OCI-LY7 (cell line): ENCODE data around the gene RNF157. TPM values are rescaled to one million over a fixed set of nuclear protein-coding genes. Genes with fewer than 3 reads are reported as not detected.

Experiments
- BruUV-seq: library from RNA; stranded (reverse); fragments of 400-500 nt; replicated peaks from 2 replicates; lab custom pipeline; 2021; lab: Mats Ljungman, UMichigan
- CTCF ChIA-PET: fragments of 300-600 bp; sonication (Branson Sonifier 250); formaldehyde crosslinking; loops from one replicate; lab custom pipeline; 2022; ENCODE audit warnings: antibody characterized with exemption; ENCODE audit not compliant: unreplicated experiment; lab: Charles Lee
- POLR2A ChIA-PET: fragments of 300-600 bp; sonication (Branson Sonifier 250); formaldehyde crosslinking; loops from one replicate; lab custom pipeline; 2022; ENCODE audit warnings: antibody characterized with exemption; lab: Charles Lee
- DNase-seq: peaks from one replicate; pipeline ENCODE4 v3.0.0-alpha.2; 2015; ENCODE audit warnings: low spot score
- H2AFZ ChIP-seq: fragments of 200-600 bp; sonication (generic), shearing (Covaris generic); 2 replicates; pipeline ENCODE4 v1.6.1; 2014; ENCODE audit warnings: mild to moderate bottlenecking, antibody characterized with exemption, low read length, moderate library complexity
- H3K27ac ChIP-seq: fragments of 200-600 bp; sonication (generic); 2 replicates; pipeline ENCODE4 v1.5.1; 2014; ENCODE audit warnings: mixed run types, low read depth, mild to moderate bottlenecking, moderate library complexity, low read length, inconsistent platforms; ENCODE audit not compliant: poor library complexity, severe bottlenecking
- H3K36me3 ChIP-seq: fragments of 200-600 bp; sonication (generic); 2 replicates; pipeline ENCODE4 v1.6.1; 2014; ENCODE audit warnings: mild to moderate bottlenecking, antibody characterized with exemption, low read length, moderate library complexity, mixed read lengths; ENCODE audit not compliant: insufficient read depth
- H3K4me1 ChIP-seq: fragments of 200-600 bp; sonication (generic); 2 replicates; pipeline ENCODE4 v1.5.1; 2014; ENCODE audit warnings: mild to moderate bottlenecking, low read length; ENCODE audit not compliant: insufficient read depth, poor library complexity, severe bottlenecking
- H3K4me2 ChIP-seq: fragments of 200-600 bp; sonication (generic); 2 replicates; pipeline ENCODE4 v1.6.1; 2014; ENCODE audit warnings: mild to moderate bottlenecking, low read length
- H3K4me3 ChIP-seq: fragments of 200-600 bp; sonication (generic); 2 replicates; pipeline ENCODE4 v1.5.1; 2014; ENCODE audit warnings: mild to moderate bottlenecking, low read depth, low read length; ENCODE audit not compliant: poor library complexity, severe bottlenecking
- H3K79me2 ChIP-seq: fragments of 200-600 bp; sonication (generic); 2 replicates; pipeline ENCODE4 v1.6.1; 2016; ENCODE audit warnings: low read depth, mild to moderate bottlenecking, low read length, moderate library complexity, mixed read lengths; ENCODE audit not compliant: insufficient read depth
- H3K9me2 ChIP-seq: fragments of 200-600 bp; sonication (generic); 2 replicates; pipeline ENCODE4 v1.6.1; 2016; ENCODE audit warnings: mild to moderate bottlenecking, low read length, mixed read lengths; ENCODE audit not compliant: insufficient read depth
- H3K9me3 ChIP-seq: fragments of 200-600 bp; sonication (generic); 2 replicates; pipeline ENCODE4 v1.6.1; 2014; ENCODE audit warnings: mild to moderate bottlenecking, mixed run types, low read length, mixed read lengths
- H4K20me1 ChIP-seq: fragments of 200-600 bp; sonication (generic); 2 replicates; pipeline ENCODE4 v1.6.1; 2014; ENCODE audit warnings: mild to moderate bottlenecking, antibody characterized with exemption, low read length, moderate library complexity, mixed read lengths; ENCODE audit not compliant: insufficient read depth
- CTCF ChIP-seq: fragments of 200-600 bp; sonication (generic); conservative IDR thresholded peaks from 2 replicates; pipeline ENCODE4 v1.5.1; 2014; ENCODE audit warnings: mild to moderate bottlenecking, antibody characterized with exemption, low read length, moderate library complexity, mixed read lengths
- EZH2phosphoT487 ChIP-seq: fragments of 200-600 bp; sonication (generic); IDR thresholded peaks from 2 replicates; pipeline ENCODE4 v1.6.1; 2018; ENCODE audit warnings: low read depth, borderline replicate concordance, mild to moderate bottlenecking, mixed run types, antibody characterized with exemption, low read length, moderate library complexity, mixed read lengths
- intact Hi-C: fragments of 100-400 bp; cut with micrococcal nuclease; formaldehyde crosslinking; loops from one replicate; pipeline ENCODE4 v1.10.0; 2022; ENCODE audit not compliant: unreplicated experiment
- total RNA-seq, 2 experiments: library from RNA; depleted of rRNA in 1 of 2; stranded (reverse); fragments of >200 nt in 1 of 2; shearing (Covaris generic) in 1 of 2; gene quantifications; 2 replicates each; pipeline ENCODE4 v1.2.3, GENCODE V29; 2014 to 2022

Gene RNF157
- total RNA-seq, 2 experiments from 2014 or later = 0.28 to 1.3 TPM

- TF ChIP-seq EZH2phosphoT487 (no peak), CTCF (no peak)
- Histone ChIP-seq H3K4me2 (no peak overlapping the region), H4K20me1 (no peaks in the 10 kb centered on the region), H2AFZ (no peak overlapping the region), H3K36me3 (no peaks in the 10 kb centered on the region), H3K9me3 (no peaks in the 10 kb centered on the region), H3K4me1 (peaks cover 42% of the 10 kb centered on the region), H3K27ac (no peak overlapping the region), H3K4me3 (no peak overlapping the region), H3K79me2 (no peaks in the 10 kb centered on the region), H3K9me2 (no peaks in the 10 kb centered on the region)
- no peak for DNase-seq
- POLR2A ChIA-PET = no interaction called here
- CTCF ChIA-PET = no interaction called here
- intact Hi-C loops = no loop called here
- BruUV-seq = no TSS peak
Measured at GRCh38 chr17:76137351-76138233, 102.7 kb downstream of the RNF157 start.

GRCh38 chr17:76137001-76137350 lies 103.3 kb downstream of the RNF157 start:
- H3K4me3 ChIP-seq = no peak overlapping the region
- no peak overlapping the region for H3K4me2 ChIP-seq
- H3K9me2 ChIP-seq = no peaks in the 10 kb centered on the region
- TF ChIP-seq EZH2phosphoT487 (no peak), CTCF (no peak)
- no peaks in the 10 kb centered on the region for H3K9me3 ChIP-seq
- ChIA-PET CTCF (no interaction called here), POLR2A (no interaction called here)
- no peaks in the 10 kb centered on the region for H4K20me1 ChIP-seq
- H3K4me1 ChIP-seq = peaks cover 36% of the 10 kb centered on the region
- no TSS peak for BruUV-seq
- H3K36me3 ChIP-seq = no peaks in the 10 kb centered on the region
- H3K27ac ChIP-seq = no peak overlapping the region
- no peak overlapping the region for H2AFZ ChIP-seq
- H3K79me2 ChIP-seq = no peaks in the 10 kb centered on the region
- intact Hi-C loops = no loop called here
- DNase-seq = no peak
